RPMI7951 (cell line): ENCODE results near the gene AGAP1. TPM values are rescaled to one million over a fixed set of nuclear protein-coding genes. Genes with fewer than 3 reads are reported as not detected.

Experiments
- DNase-seq: peaks from one replicate; pipeline ENCODE4 v3.0.0-alpha.2; 2012; ENCODE audit warnings: low read depth
- total RNA-seq: library from RNA; depleted of rRNA; stranded (reverse); fragments of >200 nt; shearing (Covaris generic); gene quantifications from 2 replicates; pipeline ENCODE4 v1.2.3, GENCODE V29; 2014

Gene AGAP1
- total RNA-seq, 1 experiment from 2014 or later: 5.4 TPM

DNA sequence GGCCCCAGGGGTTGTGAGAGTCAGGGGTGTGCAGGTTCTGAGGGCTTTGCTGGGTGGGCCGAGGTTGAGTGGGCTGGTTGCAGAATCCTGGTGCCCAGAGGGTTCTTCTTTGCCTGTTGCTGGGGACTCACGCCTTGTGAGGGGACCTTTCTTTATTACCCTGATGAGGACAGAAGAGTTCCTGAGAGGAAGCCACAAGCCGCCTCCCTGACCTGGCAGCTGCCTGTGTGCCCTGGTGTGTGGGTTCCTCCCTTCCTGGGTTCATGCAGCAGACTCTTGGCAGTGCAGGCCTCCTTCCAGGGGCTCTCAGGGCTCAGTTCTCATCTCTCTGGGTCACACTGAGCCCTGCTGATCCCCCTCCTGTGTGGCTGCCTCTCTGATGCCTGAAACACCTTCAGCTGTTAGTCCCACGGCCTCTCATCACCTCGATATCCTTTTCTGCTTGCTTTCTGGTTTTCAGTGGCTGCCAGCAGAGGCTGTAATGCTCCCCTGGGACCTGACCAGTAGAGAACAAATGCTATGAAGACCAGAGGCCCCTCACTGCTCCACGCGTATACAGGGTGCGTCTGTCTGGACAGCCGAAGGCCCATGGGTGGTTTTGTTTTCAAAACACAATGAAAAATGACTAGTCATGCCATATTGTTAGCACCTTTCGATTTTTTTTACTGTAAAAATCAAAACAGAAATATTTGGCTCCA, 191.3 kb downstream of the AGAP1 start:
- DNase-seq: no peak

DNA sequence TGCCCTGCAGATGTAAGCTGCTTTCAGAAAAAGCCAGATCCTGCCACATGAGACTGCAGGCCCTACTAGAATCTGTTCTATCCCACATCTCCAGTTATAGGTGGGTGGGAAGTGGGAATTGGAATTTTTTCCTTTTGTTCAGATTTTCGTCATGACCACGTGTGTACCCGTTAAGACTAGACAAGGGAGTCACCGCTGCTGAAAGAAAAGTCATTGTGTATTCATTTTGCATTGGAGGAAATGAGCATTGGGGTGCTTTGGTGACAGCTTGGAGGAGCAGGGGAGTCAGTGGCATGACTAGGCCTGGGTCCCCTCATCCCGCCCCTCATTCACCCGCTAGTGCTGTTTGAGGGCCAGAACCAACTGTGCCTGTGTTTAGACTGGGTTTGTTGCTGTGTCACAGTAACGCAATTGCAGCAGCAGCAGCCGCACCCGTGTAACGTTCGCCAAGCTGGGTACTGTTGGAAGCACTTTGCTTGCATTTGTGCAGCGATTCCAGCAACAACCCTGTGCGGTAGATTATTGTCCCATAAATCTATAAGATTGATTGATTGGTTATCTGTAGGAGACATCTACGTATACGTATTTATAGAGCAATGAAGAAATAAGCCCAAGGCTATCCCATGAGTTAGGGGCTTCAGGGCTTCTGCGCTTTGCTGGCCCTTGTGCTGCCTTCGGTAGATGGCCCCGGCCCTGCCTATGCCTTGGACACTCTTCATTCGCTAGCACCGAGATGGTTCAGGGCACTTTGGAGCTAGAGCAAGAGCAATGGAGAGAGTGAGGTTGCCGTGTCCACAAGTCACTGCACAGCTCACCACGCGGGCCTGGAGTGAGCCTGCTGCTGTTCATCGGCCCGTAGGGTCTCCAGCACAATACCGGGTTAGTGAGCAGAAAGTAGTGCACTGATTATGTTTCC, 194.9 kb downstream of the AGAP1 start:
- no peak for DNase-seq

DNA sequence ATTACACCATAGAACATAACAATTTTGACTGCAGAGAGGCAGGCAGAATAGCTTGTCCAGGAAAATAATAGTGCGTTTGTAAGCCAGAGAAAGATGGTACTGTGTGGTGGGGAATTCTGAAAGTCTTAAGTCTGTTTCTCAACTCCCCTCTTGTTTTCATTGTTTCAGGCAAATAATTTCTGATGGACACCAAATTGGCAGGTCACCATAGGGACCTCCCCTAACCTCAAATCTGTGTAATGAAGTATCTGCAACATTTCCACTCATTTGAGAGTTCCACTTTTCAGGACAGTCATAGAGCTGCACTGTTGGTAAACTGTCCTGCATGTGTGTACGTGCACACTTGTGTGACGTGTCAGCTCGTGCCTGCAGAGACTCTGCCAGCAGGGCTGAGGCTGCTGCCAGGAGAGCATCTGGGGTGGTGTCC, 195.6 kb downstream of the AGAP1 start:
- DNase-seq: no peak

DNA sequence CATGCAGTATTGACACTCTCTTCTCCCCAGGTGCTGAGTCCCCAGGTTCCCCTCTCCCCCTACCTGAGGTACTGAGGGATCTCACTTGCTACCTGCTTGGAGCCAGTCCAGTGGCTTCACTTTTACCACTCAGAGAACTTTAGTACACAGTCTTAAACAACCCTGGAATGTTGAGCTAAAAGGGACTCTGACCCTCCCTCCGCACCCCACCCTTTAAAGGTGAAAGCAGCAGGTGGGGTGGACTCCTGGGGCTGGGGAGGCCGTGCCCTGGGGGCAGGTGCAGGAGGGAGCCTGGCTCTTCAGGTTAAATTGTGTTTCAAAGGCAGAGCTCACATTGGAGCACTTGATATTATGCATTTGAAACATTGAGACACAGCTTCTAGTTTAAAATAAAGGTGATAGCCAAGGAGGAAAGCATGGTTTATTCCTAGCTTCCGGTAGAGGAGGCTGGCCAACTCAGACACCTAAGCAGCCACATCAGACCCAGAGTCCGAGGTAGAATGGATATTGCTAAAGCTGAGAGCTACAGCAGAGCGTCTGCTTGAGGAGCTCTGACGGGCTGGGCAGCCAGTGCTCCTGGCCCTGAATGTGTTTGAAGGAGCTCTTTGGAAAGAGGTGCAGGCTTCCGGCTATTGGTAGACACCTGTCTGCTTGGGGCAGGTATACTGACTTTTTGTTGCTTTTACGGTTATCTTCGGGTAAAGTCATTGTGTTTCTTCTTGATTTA, 196.4 kb downstream of the AGAP1 start:
- no peak for DNase-seq

DNA sequence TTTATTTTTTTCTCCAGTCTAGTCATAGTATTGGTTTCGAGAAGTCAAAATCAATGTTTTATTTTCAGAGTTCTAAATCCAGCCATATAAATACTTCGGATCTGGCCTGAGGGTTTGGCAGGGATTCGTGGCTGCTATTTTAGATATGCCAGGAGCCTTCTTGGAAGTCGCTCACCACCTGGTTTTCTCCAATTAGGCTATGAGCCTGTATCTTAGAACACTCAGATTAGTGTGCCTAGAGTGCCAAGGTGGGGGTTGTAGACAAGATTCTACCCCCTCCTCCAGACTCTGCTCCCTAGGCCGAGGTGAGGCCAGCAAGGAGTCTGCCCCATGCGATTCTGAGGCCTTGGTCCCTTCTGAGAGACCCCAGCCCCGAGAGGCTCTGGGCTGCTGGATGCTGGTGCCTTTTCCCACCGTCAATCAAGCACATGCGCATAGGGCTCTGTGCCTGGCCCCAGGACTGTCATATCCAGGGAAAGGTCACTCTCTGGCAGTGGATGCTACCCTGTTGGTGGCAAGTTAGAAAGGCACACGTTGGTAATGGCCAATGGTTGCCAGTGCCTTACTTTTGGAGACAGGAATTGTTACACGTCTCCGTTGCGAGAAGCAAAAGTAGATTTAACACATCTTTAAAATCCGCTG, 197.1 kb downstream of the AGAP1 start:
- no peak for DNase-seq

DNA sequence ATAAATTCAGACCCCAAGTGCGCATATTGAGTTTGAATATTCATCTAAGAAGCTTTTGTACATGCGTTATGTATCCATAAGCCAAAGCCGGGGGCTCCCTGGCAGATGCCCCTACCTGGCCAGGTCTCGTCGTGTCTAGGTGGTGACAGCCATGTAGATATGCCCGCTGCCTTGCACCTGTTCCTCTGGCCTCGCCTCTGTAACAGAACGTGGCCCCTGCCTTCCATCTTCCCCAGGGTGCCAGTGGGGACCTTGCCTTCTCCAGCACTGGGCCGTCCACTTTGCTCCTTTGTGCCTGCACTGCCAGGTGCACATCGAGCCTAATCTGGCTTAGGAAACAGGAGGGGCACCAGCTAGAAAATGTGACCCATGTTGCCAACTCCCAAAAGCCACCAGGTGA, 198.2 kb downstream of the AGAP1 start:
- no peak for DNase-seq

DNA sequence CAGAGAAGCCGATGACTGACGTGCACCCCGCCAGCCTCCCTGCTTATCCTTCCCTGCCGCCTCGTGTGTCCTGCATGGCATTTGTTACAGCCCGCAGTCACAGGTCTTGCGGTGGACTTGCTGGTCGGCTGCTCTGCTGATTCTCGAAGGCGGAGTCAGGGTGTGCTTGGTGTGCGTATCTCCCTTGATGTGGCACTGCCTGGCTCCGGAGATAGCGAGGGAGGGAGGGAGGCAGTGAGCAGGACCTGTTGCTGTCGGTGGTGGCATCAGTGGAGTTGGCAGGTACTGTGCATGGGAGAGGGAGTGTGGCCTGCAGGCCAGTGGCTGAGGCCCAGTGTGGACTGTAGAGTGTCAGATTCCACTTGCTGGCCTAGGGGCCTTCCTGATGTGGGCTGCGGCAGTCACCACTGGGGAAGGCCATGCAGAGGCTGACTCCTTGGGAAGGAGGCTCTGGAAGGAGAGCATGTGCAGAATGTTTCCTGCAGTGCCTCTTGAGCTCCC, 198.9 kb downstream of the AGAP1 start:
- no peak for DNase-seq

DNA sequence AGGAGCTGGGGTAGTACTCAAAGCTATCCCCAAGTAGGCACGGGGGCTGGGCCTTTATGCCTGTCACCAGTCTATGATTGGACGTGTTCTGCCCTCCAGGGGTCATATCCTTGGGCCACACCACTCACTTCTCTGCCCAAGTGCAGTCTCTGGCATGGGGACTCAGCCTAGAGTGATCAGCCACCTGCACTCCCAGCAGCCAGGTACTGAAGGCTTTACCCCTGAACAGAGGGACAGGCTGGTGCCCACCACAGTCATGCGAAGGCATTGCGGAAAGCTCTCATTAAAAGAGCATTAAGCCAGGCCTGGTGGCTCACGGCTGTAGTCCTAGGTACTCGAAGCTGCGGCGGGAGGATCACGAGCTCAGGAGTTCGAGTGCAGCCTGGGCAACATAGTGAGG, 199.4 kb downstream of the AGAP1 start:
- DNase-seq: no peak

DNA sequence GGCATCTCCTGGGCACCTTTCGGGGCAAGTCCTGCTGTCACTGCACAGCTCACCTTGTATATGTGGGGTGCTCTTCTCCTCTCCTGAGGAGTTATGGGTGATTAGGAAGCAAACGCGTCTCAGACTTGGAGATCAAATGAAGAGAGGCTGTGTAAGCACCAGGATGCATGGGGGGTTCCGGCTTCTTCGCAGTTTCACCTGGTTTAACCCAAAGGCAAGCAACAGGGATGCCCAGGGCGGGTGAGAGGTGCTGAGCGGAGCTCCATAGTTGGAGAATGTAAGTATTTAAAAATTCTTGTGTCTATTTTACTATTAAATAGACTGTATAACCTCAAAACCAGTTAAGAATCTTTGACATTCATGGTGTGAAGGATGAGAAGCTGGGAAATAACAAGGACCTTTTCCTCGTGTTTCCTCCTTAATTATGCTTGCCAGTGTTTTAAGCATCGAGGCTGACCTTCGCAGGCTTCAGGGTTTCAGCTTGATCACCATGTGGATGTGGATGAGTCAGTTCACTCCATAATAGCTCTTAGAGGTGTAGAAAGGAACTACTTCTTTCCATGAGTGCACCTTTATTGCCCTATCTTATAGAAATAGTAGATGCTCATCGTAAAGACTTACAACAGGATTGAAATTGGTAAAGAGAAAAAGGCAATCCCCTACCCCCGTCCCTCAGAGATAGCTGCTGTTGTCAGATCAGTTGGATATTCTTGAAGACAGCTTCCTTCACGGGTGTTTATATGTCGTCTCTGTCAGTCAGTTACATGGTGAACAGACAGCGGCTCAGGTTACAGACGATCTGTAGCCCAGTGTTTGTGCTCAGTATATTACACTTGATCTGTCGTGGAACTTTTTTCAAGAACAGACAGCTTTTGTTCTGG, 201.1 kb downstream of the AGAP1 start:
- no peak for DNase-seq

DNA sequence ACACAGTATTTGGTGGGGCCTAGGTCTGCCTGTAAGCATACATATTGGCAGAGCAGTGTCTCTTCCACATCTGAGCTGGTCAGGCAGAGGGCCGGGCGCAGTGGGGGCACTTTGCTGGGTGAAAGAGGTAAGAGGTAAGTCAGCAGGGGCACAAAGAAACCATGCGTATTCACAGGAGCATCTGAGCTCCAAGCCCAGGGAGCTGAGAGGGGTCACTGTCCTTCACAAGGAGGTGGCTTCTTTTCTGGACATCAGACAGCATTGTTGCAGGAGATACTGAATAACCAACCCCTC, 201.7 kb downstream of the AGAP1 start:
- no peak for DNase-seq

DNA sequence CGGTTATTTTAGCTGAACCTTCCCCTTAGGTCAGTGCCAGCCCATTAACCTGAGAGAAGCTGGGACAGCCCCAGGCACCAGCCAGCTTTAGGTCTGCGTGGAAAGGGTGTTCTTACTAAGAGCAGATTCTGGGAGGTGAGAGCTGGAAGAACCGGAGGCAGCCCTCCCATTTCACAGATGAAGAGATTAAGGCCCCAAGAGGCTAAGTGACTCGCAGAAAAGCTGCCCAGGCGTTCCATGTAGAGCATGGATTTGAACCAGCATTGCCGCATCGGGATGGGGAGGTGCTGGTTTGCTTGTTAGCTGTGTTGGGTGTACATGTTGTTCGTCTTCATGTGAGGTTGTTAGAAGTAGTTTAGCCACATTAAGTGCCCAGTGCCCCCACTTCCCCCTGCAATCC, 203.2 kb downstream of the AGAP1 start:
- DNase-seq: no peak

DNA sequence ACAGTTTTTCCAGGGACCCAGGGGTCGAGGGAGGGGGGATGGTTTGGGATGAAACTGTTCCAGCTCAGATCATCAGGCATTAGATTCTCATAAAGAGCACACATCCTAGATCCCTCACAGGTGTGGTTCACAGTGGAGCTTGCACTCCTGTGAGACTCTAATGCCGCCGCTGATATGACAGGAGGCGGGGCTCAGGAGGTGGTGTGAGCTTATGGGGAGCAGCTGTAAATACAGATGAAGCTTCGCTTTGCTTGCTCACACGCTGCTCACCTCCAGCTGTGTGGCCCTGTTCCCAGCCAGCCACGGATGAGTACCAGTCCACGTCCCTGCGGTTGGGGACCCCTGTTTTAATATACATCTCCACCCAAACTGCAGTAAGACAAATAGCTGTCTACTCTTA, 204.2 kb downstream of the AGAP1 start:
- no peak for DNase-seq

DNA sequence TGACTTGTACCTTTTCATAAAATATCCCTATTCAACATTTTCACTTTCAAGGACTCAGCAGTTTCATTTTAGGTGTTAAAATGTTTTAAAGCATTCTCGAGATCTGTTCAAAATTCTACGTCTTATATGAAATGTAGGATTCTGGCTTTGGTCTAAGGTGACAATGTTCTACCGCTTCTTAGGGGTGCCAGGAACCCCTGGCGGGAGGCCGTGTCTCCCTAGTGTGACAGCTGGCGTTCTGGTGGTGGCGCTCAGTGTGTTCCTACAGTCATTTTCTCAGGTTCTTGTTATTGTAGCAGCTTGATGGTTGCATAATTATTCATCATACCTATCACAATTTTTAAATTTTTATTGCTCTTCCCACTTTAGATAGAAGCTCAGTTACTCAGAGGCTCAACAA, 204.6 kb downstream of the AGAP1 start:
- DNase-seq: no peak

DNA sequence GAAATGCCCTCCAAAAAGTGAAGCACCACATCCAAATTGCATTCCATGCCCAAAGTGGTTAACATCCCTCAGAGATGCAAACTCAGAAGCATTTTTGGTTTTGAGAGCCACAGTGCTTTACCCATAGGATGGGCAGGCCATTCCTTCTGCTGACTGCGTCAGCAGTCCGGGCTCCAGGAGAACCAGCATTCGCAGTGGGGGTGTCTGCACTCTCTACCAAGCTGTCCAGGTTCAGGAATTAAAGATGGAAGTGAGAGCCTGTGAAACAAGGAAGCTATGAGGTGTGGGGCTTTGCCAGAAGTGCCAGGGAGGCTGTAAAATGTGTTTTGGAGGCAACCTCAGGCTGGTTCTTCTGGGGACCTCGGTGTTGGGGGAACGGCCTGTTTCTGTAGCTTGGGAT, 205.7 kb downstream of the AGAP1 start:
- DNase-seq: peak; percentile 10

DNA sequence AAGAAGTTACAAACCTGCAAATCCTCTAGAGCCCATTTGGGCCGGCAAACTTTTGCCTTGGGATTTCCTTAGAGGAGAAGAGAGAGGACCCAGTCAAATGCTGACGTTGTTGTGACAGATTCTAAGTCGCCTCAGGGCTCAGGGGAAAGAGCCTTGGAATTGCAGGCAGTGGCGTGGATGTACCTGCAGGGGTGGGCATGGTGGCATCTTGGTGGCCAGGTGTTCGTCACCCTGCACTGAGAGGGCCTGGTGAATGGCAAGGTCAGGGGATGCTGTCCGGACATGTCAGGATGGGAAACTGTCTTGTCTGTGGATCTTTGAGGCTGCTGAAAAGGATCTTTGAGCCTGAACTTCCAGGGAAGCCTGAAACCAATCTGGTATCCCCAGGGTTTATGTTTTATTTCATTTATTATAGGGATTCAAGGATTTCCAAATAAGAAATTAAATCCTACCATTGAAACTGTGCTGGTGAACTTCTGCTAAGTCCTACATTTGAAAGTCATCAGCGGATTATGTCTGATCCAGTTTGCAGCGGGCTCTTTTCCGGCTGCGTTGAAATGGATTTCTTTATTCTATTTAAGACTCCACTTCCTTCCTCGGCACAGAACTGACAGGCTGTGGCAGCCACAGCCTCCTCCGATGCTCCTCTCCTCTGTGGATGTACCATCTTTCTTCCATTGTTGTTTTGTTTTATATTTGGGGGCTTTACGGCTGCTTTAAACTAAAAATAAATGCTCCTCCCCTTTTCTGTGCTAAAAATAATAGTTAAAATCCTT, 207.6 kb downstream of the AGAP1 start:
- no peak for DNase-seq

DNA sequence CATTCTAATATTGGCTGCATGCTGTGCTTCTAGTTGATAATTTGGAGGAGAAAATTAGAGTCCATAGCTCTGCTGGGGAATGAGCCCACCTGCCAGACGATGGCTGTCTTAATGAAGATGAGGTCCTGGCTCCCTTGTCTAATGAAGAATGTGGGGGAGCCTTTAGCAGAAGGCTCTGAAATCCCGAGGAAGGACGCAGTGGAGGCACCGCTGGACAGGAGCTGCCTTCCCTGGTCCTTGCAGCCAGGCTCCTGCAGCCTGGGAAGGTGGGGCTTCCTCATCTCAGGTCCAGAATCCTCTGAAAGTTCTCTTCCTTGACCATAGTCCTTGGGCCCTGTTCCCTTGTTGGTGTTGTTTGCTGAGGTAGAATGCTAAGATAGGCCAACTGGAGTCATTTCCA, 208.3 kb downstream of the AGAP1 start:
- DNase-seq: no peak

DNA sequence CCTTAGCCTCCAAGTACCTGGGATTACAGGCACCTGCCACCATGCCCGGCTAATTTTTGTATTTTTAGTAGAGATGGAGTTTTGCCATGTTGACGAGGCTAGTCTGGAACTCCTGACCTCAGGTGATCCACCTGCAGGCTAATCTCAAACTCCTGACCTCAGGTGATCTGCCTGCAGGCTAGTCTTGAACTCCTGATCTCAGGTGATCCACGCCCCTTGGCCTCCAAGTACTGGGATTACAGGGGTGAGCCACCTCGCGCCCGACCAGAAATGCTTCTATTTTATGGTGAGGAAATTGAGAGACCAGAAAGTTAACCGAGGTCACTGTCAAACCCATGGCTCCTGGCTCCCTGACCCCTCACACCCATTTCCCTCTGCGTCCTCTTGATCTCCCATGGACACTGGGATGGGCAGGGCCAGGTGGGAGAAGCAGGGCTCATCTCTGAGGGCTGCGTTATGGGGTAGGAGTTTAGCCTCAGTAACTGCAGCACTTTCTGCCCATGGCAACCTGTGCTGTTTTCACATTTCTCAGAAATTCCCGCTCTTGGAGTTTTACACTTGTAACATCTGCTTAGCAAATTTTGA, 210.0 kb downstream of the AGAP1 start:
- no peak for DNase-seq

DNA sequence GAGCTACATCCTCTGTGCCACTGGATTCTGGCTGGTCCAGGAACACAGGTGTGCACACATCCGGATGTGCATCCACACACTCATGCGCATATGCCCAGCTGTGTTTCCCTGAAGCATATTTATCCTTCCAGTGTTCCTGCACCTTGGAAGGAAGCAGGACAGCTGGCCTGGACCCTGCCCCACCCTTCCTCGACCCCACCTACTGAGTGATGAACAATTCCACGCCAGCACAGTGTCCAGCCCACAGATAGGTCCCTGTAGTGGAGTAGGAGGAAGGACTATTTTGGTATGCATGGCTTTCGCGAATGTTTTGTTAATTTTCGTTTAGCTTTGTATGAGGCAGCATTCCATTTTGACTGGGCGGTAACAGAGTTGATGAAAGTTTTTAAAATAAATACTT, 211.5 kb downstream of the AGAP1 start:
- DNase-seq: no peak

DNA sequence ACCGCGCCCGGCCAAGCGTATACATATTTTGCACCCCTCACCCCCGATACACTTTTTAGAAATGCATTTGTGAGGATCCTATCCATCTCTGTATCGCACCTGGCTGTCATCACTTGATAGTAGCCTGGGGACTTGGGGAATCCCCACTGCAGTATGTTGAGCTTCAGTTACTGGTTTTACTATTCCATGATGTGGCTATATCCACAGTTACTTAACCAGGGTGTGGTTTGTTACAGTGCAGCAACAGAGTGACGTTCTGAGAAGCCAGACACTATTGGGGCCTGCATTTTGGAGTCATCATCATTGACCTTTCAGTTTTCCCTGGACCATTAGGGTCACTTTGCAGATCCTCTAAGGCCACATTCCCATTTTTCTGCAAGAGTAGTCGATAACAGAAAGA, 212.7 kb downstream of the AGAP1 start:
- no peak for DNase-seq
